ENCODE measurements around the gene PRTFDC1. TPM values are rescaled to one million over a fixed set of nuclear protein-coding genes. Genes with fewer than 3 reads are reported as not detected.

Gene PRTFDC1
- total and polyA plus RNA-seq, 5 donors from 2014 or later: 0.37 to 1.6 (median 1.3) TPM; not detected in 2

DNA sequence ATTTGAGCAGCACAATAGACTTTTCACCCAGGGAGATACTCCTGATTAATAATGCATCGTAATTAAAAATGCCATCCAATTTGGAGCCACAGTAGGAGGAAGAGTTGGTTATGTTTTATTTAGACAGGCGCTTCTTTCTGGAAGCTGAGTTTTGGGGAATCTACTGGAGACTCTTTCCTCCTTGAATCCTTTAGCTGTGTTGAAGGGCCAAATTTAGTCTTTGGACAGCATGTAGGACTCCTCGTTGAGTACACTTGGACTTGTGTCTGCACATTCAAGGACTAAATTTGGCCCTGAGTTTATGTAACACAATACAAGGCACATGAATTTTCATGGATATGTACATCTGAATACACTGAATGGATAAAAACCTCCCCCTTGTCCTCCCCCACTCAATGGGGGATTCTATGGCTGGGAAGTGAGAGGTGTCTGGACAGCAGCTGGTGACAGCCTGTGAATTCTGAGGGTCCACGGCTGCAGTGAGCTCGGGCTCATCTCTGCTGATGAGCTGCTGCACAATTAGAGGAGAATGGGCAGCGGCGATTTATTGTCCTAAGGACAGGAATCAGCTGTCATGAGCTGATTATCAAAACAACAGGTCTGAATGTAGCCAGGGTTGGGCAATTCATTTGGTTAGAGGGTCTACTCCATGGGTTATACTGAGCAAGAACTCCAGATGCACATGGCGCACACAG lies 95.2 kb downstream of the PRTFDC1 start:
- no peak overlapping the region for H3K4me3 ChIP-seq (ENCODE audit: low read depth, low read length)
- ATAC-seq (ENCODE audit: low read depth in 2 of 2) (no peak), DNase-seq (no peak)
- Mint-ChIP-seq H3K27me3 (peaks cover 24% of the 10 kb centered on the region), H3K4me3 (no peak overlapping the region), H3K36me3 (no peaks in the 10 kb centered on the region), H3K4me1 (no peaks in the 10 kb centered on the region), H3K27ac (no peak overlapping the region), H3K9me3 (no peaks in the 10 kb centered on the region)
- H3K27ac ChIP-seq (ENCODE audit: insufficient read depth, low read length, poor library complexity, severe bottlenecking): no peak overlapping the region
- H3K9me3 ChIP-seq (ENCODE audit: control insufficient read depth in 2 of 2, low read length in 2 of 2): no peaks in the 10 kb centered on the region
- H3K27me3 ChIP-seq (ENCODE audit: control insufficient read depth, insufficient read depth, low read length): no peaks in the 10 kb centered on the region
- no peaks in the 10 kb centered on the region for H3K36me3 ChIP-seq (ENCODE audit: control insufficient read depth, insufficient read depth, low read length)
- H3K4me1 ChIP-seq (ENCODE audit: control insufficient read depth, insufficient read depth, low read length, poor library complexity, severe bottlenecking): no peaks in the 10 kb centered on the region

DNA sequence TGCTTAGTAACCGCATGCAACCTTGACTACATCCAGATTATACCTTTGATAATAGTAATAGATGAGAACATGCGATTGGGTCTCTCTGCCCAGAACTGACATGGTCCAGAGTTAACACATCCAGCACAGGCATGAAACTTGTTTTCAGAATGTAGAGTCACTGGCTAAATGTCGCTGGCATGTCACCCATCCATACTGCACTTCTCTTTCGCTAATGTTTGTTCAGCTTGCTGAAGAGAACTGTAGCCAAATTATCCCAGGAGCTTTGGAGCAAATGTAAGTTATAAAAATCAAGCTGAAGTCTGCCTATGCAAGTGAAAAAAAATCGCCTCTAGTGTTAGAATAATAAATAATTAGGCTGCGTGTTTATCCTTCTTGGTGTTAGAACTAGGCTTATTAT lies 98.2 kb downstream of the PRTFDC1 start:
- no peak for DNase-seq
- no peak overlapping the region for H3K27ac ChIP-seq (ENCODE audit: insufficient read depth, low read length, poor library complexity, severe bottlenecking)
- H3K4me1 ChIP-seq (ENCODE audit: control insufficient read depth, insufficient read depth, low read length, poor library complexity, severe bottlenecking): no peaks in the 10 kb centered on the region
- no peaks in the 10 kb centered on the region for H3K27me3 ChIP-seq (ENCODE audit: control insufficient read depth, insufficient read depth, low read length)
- H3K36me3 ChIP-seq (ENCODE audit: control insufficient read depth, insufficient read depth, low read length): no peaks in the 10 kb centered on the region
- H3K9me3 ChIP-seq (ENCODE audit: control insufficient read depth in 2 of 2, low read length in 2 of 2): no peaks in the 10 kb centered on the region
- ATAC-seq (ENCODE audit: low read depth in 2 of 2): no peak
- Mint-ChIP-seq H3K4me1 (peaks cover 0 to 7% (median 4%) of the 10 kb centered on the region in 4 donors), H3K27ac (no peak overlapping the region), H3K4me3 (no peak overlapping the region), H3K27me3 (peaks cover 25% of the 10 kb centered on the region), H3K9me3 (no peaks in the 10 kb centered on the region), H3K36me3 (no peaks in the 10 kb centered on the region)
- no peak overlapping the region for H3K4me3 ChIP-seq (ENCODE audit: low read depth, low read length)

GRCh38 chr10:24853661-24854060 lies 98.7 kb downstream of the PRTFDC1 start:
- Mint-ChIP-seq H3K4me1 (peaks cover 0 to 7% (median 4%) of the 10 kb centered on the region in 4 donors), H3K27me3 (peaks cover 23% of the 10 kb centered on the region), H3K36me3 (no peaks in the 10 kb centered on the region), H3K27ac (no peak overlapping the region), H3K4me3 (no peak overlapping the region), H3K9me3 (no peaks in the 10 kb centered on the region)
- Histone ChIP-seq H3K9me3 (ENCODE audit: control insufficient read depth in 2 of 2, low read length in 2 of 2) (no peaks in the 10 kb centered on the region), H3K27ac (ENCODE audit: insufficient read depth, low read length, poor library complexity, severe bottlenecking) (no peak overlapping the region), H3K4me1 (ENCODE audit: control insufficient read depth, insufficient read depth, low read length, poor library complexity, severe bottlenecking) (no peaks in the 10 kb centered on the region), H3K27me3 (ENCODE audit: control insufficient read depth, insufficient read depth, low read length) (no peaks in the 10 kb centered on the region), H3K4me3 (ENCODE audit: low read depth, low read length) (no peak overlapping the region), H3K36me3 (ENCODE audit: control insufficient read depth, insufficient read depth, low read length) (no peaks in the 10 kb centered on the region)
- DNase-seq (no peak), ATAC-seq (ENCODE audit: low read depth in 2 of 2) (no peak)

GRCh38 chr10:24851629-24852028 lies 100.8 kb downstream of the PRTFDC1 start:
- Histone ChIP-seq H3K4me3 (ENCODE audit: low read depth, low read length) (no peak overlapping the region), H3K9me3 (ENCODE audit: control insufficient read depth in 2 of 2, low read length in 2 of 2) (no peaks in the 10 kb centered on the region), H3K27ac (ENCODE audit: insufficient read depth, low read length, poor library complexity, severe bottlenecking) (no peak overlapping the region), H3K36me3 (ENCODE audit: control insufficient read depth, insufficient read depth, low read length) (no peaks in the 10 kb centered on the region), H3K4me1 (ENCODE audit: control insufficient read depth, insufficient read depth, low read length, poor library complexity, severe bottlenecking) (no peaks in the 10 kb centered on the region), H3K27me3 (ENCODE audit: control insufficient read depth, insufficient read depth, low read length) (no peaks in the 10 kb centered on the region)
- H3K9me3 Mint-ChIP-seq: no peaks in the 10 kb centered on the region
- no peaks in the 10 kb centered on the region for H3K36me3 Mint-ChIP-seq
- peaks cover 18% of the 10 kb centered on the region for H3K27me3 Mint-ChIP-seq
- peak overlapping the region in 1 of 3 donors; percentile 89 for H3K27ac Mint-ChIP-seq
- peaks cover 0 to 7% (median 4%) of the 10 kb centered on the region in 4 donors for H3K4me1 Mint-ChIP-seq
- ATAC-seq (ENCODE audit: low read depth in 2 of 2) (peak; percentile 14 to 58), DNase-seq (peak in 2 of 3 donors; percentile 8 to 23)
- H3K4me3 Mint-ChIP-seq: peak overlapping the region in 2 of 4 donors; percentile 31 to 64

DNA sequence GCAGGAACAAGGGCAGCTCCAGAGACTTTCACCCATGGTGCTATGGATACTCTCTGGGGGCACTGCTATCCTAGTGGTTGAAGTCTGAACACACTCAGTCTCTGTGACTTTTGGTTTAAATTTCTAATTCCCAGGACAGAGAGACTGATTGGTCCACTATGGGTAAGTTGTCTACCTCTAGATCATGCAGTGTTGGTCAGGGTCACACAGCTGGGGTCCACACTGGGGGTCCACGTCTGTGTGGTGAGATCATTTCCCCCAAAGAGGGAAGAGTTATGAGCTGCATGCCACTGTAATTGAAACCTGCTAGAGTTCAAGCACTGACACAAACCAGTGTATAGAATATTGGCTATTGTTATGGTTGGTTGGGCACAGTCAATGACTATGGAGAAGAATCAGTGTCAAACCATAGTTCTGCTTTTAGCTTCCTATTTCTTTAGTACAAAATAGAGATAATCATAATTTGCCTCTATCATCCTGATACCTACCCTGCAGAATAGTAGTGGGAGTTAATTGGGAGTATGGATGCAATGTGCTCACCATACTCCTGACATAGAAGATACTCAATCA lies 101.6 kb downstream of the PRTFDC1 start:
- H3K4me3 ChIP-seq (ENCODE audit: low read depth, low read length): no peak overlapping the region
- Mint-ChIP-seq H3K4me1 (peaks cover 0 to 7% (median 4%) of the 10 kb centered on the region in 4 donors), H3K9me3 (peaks cover 0 to 2% (median 0%) of the 10 kb centered on the region in 7 donors), H3K27me3 (peaks cover 26% of the 10 kb centered on the region), H3K4me3 (no peak overlapping the region), H3K36me3 (no peaks in the 10 kb centered on the region), H3K27ac (no peak overlapping the region)
- H3K9me3 ChIP-seq (ENCODE audit: control insufficient read depth in 2 of 2, low read length in 2 of 2): no peaks in the 10 kb centered on the region
- ATAC-seq (ENCODE audit: low read depth in 2 of 2): no peak
- no peaks in the 10 kb centered on the region for H3K27me3 ChIP-seq (ENCODE audit: control insufficient read depth, insufficient read depth, low read length)
- no peaks in the 10 kb centered on the region for H3K4me1 ChIP-seq (ENCODE audit: control insufficient read depth, insufficient read depth, low read length, poor library complexity, severe bottlenecking)
- H3K36me3 ChIP-seq (ENCODE audit: control insufficient read depth, insufficient read depth, low read length): no peaks in the 10 kb centered on the region
- no peak overlapping the region for H3K27ac ChIP-seq (ENCODE audit: insufficient read depth, low read length, poor library complexity, severe bottlenecking)
- DNase-seq: no peak

DNA sequence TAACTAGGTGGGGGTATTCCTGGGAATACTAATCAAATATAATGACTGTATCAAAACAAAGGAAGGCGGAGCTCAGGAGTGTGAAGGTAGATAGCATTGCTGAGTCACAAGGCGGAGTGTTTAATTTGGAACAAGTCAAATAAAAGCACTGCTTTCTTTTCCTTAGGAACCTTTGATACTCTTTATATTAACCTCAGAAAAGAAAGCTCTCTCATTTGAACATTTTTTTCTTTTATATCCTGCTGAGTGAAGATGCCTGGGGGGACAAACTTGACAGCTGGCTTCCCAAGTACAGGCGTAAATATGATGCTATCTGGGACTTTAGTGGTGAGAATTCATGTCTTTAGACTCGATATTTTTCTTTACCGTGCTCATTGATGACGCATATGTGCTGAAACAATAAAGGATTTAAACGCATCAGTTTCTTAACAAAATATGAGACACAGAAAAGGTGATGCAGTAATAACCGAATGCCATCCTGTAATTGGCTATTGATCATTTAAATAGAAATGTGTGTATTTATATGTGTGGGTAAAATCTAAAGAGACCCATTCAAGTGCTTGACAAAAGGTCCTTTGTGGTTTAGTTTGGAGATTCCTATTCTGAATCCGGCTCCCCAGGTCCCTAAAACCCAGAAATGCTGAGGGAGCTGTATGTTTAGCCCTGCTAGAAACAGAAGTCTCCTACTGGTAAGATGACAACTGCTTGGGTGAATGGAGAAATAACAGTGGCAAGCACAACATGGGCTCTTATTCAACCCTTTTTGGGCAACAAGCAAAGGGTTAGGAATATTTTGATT lies 102.7 kb downstream of the PRTFDC1 start:
- Histone ChIP-seq H3K27me3 (ENCODE audit: control insufficient read depth, insufficient read depth, low read length) (no peaks in the 10 kb centered on the region), H3K9me3 (ENCODE audit: control insufficient read depth in 2 of 2, low read length in 2 of 2) (no peaks in the 10 kb centered on the region), H3K36me3 (ENCODE audit: control insufficient read depth, insufficient read depth, low read length) (no peaks in the 10 kb centered on the region), H3K27ac (ENCODE audit: insufficient read depth, low read length, poor library complexity, severe bottlenecking) (no peak overlapping the region), H3K4me1 (ENCODE audit: control insufficient read depth, insufficient read depth, low read length, poor library complexity, severe bottlenecking) (no peaks in the 10 kb centered on the region), H3K4me3 (ENCODE audit: low read depth, low read length) (no peak overlapping the region)
- DNase-seq (no peak), ATAC-seq (ENCODE audit: low read depth in 2 of 2) (no peak)
- H3K27me3 Mint-ChIP-seq: peaks cover 26% of the 10 kb centered on the region
- peaks cover 0 to 2% (median 0%) of the 10 kb centered on the region in 7 donors for H3K9me3 Mint-ChIP-seq
- H3K27ac Mint-ChIP-seq: no peak overlapping the region
- no peaks in the 10 kb centered on the region for H3K36me3 Mint-ChIP-seq
- H3K4me3 Mint-ChIP-seq: no peak overlapping the region
- peaks cover 0 to 7% (median 4%) of the 10 kb centered on the region in 4 donors for H3K4me1 Mint-ChIP-seq

GRCh38 chr10:24849051-24849450 lies 103.4 kb downstream of the PRTFDC1 start:
- Mint-ChIP-seq H3K9me3 (peaks cover 0 to 2% (median 0%) of the 10 kb centered on the region in 7 donors), H3K27me3 (peaks cover 26% of the 10 kb centered on the region), H3K4me3 (no peak overlapping the region), H3K36me3 (no peaks in the 10 kb centered on the region), H3K4me1 (peaks cover 0 to 7% (median 4%) of the 10 kb centered on the region in 4 donors), H3K27ac (no peak overlapping the region)
- DNase-seq: no peak
- H3K9me3 ChIP-seq (ENCODE audit: control insufficient read depth in 2 of 2, low read length in 2 of 2): no peaks in the 10 kb centered on the region
- no peaks in the 10 kb centered on the region for H3K4me1 ChIP-seq (ENCODE audit: control insufficient read depth, insufficient read depth, low read length, poor library complexity, severe bottlenecking)
- no peak overlapping the region for H3K4me3 ChIP-seq (ENCODE audit: low read depth, low read length)
- H3K27me3 ChIP-seq (ENCODE audit: control insufficient read depth, insufficient read depth, low read length): no peaks in the 10 kb centered on the region
- ATAC-seq (ENCODE audit: low read depth in 2 of 2): no peak
- H3K36me3 ChIP-seq (ENCODE audit: control insufficient read depth, insufficient read depth, low read length): no peaks in the 10 kb centered on the region
- no peak overlapping the region for H3K27ac ChIP-seq (ENCODE audit: insufficient read depth, low read length, poor library complexity, severe bottlenecking)
